Naive B cell (primary cell): ENCODE results near the gene CBS. TPM values are rescaled to one million over a fixed set of nuclear protein-coding genes. Genes with fewer than 3 reads are reported as not detected.
"Not testable (repeated sequence)": the region's sequence is repeated elsewhere in the genome, so short reads cannot be mapped to it uniquely, and the experiment has no call there.

ENCODE experiments used
- ATAC-seq, 2 donors: fragments of 150-1000 bp; cut with Tn5 transposase; 2 replicates each; pipeline ENCODE4 v1.10.0; 2021; ENCODE audit warnings: low read depth in 2 of 2, mild to moderate bottlenecking in 2 of 2, moderate library complexity in 2 of 2
- DNase-seq: peaks from one replicate; pipeline ENCODE4 v3.0.0; 2022
- H3K27ac Mint-ChIP-seq, 6 donors: one replicate each; pipeline ENCODE4 v1.8.0; 2020 to 2022; ENCODE audit warnings: mild to moderate bottlenecking in 6 of 6, mixed read lengths in 6 of 6, moderate library complexity in 5 of 6, inconsistent platforms in 2 of 6
- H3K27me3 Mint-ChIP-seq, 3 donors: one replicate each; pipeline ENCODE4 v1.8.0; 2021 to 2022; ENCODE audit warnings: mixed read lengths in 3 of 3, mild to moderate bottlenecking in 1 of 3
- H3K36me3 Mint-ChIP-seq, 2 donors: one replicate each; pipeline ENCODE4 v1.8.0; 2020 to 2022; ENCODE audit warnings: mixed read lengths in 2 of 2, inconsistent platforms in 1 of 2, mild to moderate bottlenecking in 1 of 2
- H3K4me1 Mint-ChIP-seq, 3 donors: one replicate each; pipeline ENCODE4 v1.8.0; 2020 to 2022; ENCODE audit warnings: mixed read lengths in 3 of 3, inconsistent platforms in 1 of 3, mild to moderate bottlenecking in 1 of 3, moderate library complexity in 1 of 3
- H3K4me3 Mint-ChIP-seq, 8 donors: one replicate each; pipeline ENCODE4 v1.8.0; 2020 to 2022; ENCODE audit warnings: mild to moderate bottlenecking in 8 of 8, mixed read lengths in 8 of 8, moderate library complexity in 8 of 8, inconsistent platforms in 2 of 8
- H3K9me3 Mint-ChIP-seq, 7 donors: one replicate each; pipeline ENCODE4 v1.8.0; 2020 to 2022; ENCODE audit warnings: mixed read lengths in 7 of 7, mild to moderate bottlenecking in 5 of 7, inconsistent platforms in 2 of 7, moderate library complexity in 1 of 7
- polyA plus RNA-seq, 6 donors: library from polyadenylated mRNA; unstranded; fragments of 300-500 nt; fragmentation: Illumina TruSeq; gene quantifications; one replicate each; pipeline ENCODE4 v1.2.3, GENCODE V29; 2021; ENCODE audit warnings: low read depth in 6 of 6

The CBS gene
- polyA plus RNA-seq, 6 donors from 2014 or later: 0.17 TPM; not detected in 5

DNA sequence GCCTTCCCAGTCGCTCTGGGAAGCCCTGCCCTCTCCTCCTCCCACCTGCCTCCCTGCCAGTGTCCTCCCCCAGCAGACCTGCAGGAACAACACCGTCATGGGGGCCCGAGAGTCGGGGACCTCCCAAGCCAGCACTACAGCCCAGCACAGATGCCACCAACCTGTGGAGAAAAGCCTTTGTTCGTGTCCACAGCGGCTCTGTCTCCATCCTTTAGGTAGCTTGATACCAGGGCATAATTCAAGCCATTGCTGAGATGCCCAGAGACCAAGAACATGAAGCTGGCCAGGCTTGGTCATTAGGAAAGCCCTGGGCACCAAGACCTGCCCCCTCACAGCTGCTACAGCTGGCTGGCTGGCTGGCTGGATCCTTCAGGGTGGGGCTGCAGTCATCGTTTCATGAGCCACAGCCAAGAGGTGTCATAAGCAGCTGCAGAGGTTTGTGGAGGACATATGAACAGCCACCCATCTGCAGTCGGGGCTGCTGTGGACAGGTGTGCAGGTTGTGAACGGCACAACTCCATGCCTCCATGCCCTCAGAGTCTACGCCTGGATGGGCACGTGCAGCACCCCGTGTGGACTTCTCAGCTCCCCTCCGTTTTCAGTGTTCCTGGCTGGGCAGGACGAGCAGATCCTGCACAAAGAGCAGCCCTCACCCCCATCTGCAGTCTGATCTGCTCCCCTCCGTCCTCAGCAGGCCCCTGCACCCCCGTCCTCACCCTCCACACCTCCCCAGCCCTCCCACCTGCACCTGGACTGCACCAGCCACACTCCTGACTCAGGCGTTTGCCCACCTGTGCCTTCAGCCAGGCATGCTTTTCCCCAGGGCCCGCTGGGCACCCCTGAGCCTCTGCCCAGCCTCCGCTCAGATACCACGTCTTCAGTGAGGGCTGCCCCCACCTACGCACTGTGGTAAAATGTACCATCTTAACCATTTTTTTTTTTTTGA, 29.5 kb downstream of the CBS start:
- peak; percentile 60 to 73 for ATAC-seq
- H3K27me3 Mint-ChIP-seq, DNase-seq, H3K36me3 Mint-ChIP-seq, H3K9me3 Mint-ChIP-seq: not testable (repeated sequence)
- Mint-ChIP-seq H3K4me1 (peaks cover 3 to 18% (median 6%) of the 10 kb centered on the region in 3 donors), H3K27ac (peak overlapping the region in 1 of 6 donors; percentile 54), H3K4me3 (peak overlapping the region in 3 of 8 donors; percentile 22 to 80 (median 80))

DNA sequence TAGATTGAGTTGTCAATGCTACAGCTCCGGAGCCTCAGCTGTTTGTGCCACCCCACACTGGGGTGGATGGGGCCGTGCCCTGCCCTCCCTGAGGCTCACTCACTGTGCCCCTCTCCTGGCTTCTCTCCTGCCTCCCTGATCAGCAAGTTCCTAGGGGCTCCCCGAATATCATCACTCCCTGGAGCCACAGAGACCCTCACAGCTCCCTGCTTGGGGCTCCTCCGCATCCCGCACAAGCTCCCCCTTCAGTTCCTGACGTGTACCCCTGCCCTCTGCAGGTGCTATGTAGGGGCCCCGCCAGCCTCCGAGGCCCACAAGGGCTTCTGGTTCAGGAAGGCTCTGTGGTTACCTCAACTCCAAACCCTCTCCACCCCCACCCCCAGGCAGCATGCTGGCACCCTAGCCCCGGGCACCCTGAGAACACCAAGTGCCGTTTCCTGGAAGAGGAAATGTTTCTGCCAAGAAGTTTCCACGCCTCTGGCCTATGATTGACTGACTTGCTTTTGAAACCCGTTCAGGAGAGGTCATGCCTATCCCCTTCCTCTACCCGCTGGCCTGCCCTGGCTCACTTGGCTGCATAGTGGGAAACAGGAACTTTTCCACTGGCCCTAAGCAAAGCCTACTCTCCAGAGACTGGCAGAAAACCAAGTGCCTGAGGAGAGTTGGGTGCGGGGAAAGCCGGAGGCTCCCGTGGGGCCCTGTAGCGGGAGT, 30.3 kb downstream of the CBS start:
- not testable (repeated sequence) for H3K27me3 Mint-ChIP-seq, H3K9me3 Mint-ChIP-seq, DNase-seq, H3K36me3 Mint-ChIP-seq
- H3K27ac Mint-ChIP-seq: peak overlapping the region in 2 of 6 donors; percentile 69 to 83
- ATAC-seq: peak; percentile 19 to 36
- H3K4me3 Mint-ChIP-seq: peak overlapping the region in 2 of 8 donors; percentile 51 to 77
- peaks cover 3 to 18% (median 6%) of the 10 kb centered on the region in 3 donors for H3K4me1 Mint-ChIP-seq

DNA sequence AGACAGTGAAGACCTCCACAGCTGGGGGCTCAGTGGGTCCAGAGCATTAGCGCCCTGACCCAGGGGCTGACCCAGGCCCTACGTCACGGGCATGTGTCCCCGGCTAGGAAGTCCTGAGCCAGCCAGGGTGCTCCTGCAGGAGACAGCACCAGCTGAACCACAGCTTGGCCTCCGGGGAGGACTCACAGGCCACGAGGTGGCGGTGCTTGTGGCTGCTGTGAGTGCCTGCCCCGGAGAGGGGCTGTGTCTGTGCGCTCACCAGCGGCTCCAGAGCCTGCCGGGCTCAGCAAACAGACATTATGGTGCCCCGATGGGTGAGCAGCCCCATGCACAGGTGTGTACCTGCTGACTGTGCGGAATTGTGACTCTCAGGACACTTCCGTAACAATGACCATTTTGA, 31.1 kb downstream of the CBS start:
- DNase-seq, H3K27ac Mint-ChIP-seq, H3K27me3 Mint-ChIP-seq, H3K9me3 Mint-ChIP-seq, H3K36me3 Mint-ChIP-seq, ATAC-seq, H3K4me3 Mint-ChIP-seq: not testable (repeated sequence)
- H3K4me1 Mint-ChIP-seq: peaks cover 3 to 18% (median 6%) of the 10 kb centered on the region in 3 donors

DNA sequence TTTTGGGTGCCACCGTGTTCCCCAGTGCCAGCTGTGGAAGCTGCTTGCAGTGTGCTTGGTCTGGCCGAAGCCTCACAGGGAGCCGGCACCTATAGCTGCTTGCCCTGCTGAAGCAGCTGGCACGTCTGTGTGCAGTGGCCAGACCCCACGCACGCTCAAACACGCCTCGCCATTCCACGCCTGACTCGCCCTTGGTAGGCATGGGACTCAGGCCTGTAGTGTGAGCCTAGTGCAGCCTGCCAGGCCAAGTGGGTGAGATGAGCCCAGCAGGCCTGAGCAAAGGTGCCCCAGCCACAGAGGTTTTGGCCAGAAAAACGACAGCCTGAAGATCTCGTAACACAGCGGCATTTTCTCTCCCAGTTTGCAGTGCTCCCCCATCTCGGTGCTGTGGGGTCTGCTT, 32.3 kb downstream of the CBS start:
- not testable (repeated sequence) for ATAC-seq, H3K27me3 Mint-ChIP-seq, H3K36me3 Mint-ChIP-seq, H3K27ac Mint-ChIP-seq, DNase-seq, H3K9me3 Mint-ChIP-seq
- peaks cover 3 to 18% (median 6%) of the 10 kb centered on the region in 3 donors for H3K4me1 Mint-ChIP-seq
- peak overlapping the region in 2 of 8 donors; percentile 12 to 47 for H3K4me3 Mint-ChIP-seq

- not testable (repeated sequence) for H3K9me3 Mint-ChIP-seq, H3K4me3 Mint-ChIP-seq, ATAC-seq, H3K27ac Mint-ChIP-seq, DNase-seq, H3K27me3 Mint-ChIP-seq, H3K36me3 Mint-ChIP-seq
- peaks cover 3 to 18% (median 6%) of the 10 kb centered on the region in 3 donors for H3K4me1 Mint-ChIP-seq
These were observed 33.5 kb downstream of the CBS start for GRCh38 chr21:43042169-43042568.

DNA sequence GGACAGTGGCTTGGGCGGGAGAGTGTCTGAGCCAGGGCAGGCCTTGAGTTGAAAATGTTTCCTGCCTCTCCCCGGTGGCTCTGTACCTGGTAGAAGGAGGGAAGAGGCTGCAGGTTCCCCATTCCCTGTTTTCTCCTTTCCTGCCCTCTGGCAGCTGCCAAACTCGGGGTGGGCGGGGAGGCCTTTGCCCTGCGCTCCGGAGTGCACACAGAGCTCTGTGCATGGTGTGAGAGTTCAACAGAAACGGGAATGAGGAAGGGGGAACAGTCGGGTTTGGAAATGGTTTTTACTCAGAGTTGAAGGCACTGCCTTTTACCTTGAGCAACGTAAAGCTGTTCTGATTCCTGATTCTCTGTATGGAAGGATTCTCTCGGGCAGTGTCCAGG, 37.0 kb downstream of the CBS start:
- not testable (repeated sequence) for DNase-seq, H3K27me3 Mint-ChIP-seq, H3K4me3 Mint-ChIP-seq, H3K27ac Mint-ChIP-seq, H3K4me1 Mint-ChIP-seq, H3K36me3 Mint-ChIP-seq, H3K9me3 Mint-ChIP-seq, ATAC-seq

DNA sequence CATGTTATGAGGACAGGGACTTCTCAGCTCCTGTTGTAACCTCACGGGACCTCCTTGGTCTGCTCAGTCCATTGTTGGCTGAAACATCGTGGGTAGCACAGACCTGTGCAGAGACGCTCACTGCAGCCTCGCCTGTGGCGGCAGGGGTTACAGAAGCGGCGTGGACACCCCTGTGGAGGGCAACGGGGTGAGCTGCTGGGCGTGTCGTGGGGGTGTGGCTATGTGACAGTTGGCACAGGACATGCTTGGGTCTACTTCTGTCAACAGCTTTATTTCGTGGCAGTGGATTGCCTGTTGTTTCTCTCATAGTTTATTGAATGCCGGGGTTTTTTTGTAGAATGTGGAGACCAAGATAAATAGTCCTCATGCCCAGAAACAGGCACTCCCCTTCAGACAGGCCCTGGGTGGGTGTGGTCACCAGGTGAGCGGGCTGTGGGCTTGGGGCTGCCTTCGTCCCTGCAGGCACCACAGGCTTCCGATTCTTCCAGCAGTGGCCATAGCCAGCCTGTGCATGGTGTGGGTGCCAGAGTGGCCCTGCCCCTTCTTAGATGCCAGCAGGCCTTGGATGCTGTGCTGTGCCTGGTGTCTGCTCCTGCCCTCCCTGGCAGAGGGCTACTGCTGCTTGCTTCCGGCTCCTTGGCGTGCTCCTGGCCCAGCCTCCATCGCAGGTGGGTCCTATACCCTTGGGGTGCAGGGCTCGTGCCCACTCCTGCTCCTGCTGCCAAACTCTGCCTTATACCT, 37.5 kb downstream of the CBS start:
- not testable (repeated sequence) for H3K4me1 Mint-ChIP-seq, DNase-seq, H3K36me3 Mint-ChIP-seq, ATAC-seq, H3K9me3 Mint-ChIP-seq, H3K27ac Mint-ChIP-seq, H3K4me3 Mint-ChIP-seq, H3K27me3 Mint-ChIP-seq

DNA sequence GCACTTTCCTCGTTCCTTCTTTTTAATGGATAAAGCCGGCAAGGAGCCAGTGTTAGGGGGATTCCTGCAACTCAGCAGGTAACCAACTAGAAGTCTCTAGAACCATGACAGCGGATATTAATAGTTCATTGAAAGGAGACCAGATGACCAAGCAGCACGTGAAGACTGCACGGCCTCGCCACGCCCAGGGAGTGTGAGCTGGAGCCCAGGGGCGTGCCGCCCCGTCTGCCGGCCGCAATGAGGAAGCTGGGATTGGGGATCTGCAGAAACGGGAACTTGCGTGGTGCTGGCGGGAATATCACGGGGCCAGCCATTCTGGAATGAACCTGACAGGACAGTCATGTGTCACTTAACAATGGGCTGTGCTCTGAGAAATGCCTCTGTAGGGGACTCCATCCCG, 38.7 kb downstream of the CBS start:
- not testable (repeated sequence) for H3K36me3 Mint-ChIP-seq, ATAC-seq, H3K27ac Mint-ChIP-seq, DNase-seq, H3K4me3 Mint-ChIP-seq, H3K4me1 Mint-ChIP-seq, H3K9me3 Mint-ChIP-seq, H3K27me3 Mint-ChIP-seq

- DNase-seq: no peak
- no peaks in the 10 kb centered on the region for H3K4me1 Mint-ChIP-seq
- ATAC-seq: no peak
These were observed 40.8 kb downstream of the CBS start for GRCh38 chr21:43034826-43035225.

GRCh38 chr21:43034101-43034500, 41.5 kb downstream of the CBS start:
- no peak for DNase-seq
- H3K4me3 Mint-ChIP-seq: no peak overlapping the region
- H3K9me3 Mint-ChIP-seq: no peaks in the 10 kb centered on the region
- H3K4me1 Mint-ChIP-seq: no peaks in the 10 kb centered on the region
- peaks cover 4 to 26% of the 10 kb centered on the region in 2 donors for H3K36me3 Mint-ChIP-seq
- no peak for ATAC-seq
- no peaks in the 10 kb centered on the region for H3K27me3 Mint-ChIP-seq
- peak overlapping the region in 2 of 6 donors; percentile 7 to 38 for H3K27ac Mint-ChIP-seq

More at GRCh38 chr21:43034826-43035225, 40.8 kb downstream of the CBS start:
- no peak overlapping the region for H3K27ac Mint-ChIP-seq
- H3K9me3 Mint-ChIP-seq: no peaks in the 10 kb centered on the region
- no peak overlapping the region for H3K4me3 Mint-ChIP-seq
- H3K27me3 Mint-ChIP-seq: no peaks in the 10 kb centered on the region
- peaks cover 0 to 20% of the 10 kb centered on the region in 2 donors for H3K36me3 Mint-ChIP-seq

DNA sequence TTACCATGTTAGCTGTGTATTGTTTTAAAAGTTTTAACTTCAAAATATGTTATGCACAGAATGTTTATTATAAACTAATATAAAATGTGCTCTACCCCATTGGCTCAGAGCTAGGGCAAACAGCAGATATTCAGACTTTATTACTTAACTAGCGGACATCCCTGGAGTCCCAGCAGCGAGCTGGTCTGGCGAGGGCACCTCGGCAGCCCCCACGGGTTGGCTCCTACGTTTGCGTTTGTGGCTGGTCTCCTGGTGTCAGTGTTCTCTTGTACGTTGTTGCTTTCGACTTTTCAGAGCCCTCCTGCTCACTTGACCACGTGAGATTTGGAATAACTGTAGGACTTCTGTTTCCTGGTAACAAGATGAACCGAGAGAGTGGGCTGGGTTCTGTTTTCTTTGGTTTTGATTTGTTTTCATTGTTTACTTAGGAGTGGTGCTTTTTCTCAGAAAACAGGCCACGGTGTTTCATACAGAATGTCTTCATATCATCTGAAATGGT, 44.5 kb downstream of the CBS start:
- Mint-ChIP-seq H3K4me1 (no peaks in the 10 kb centered on the region), H3K27ac (peak overlapping the region in 1 of 6 donors; percentile 28), H3K27me3 (no peaks in the 10 kb centered on the region), H3K9me3 (no peaks in the 10 kb centered on the region), H3K36me3 (peaks cover 9 to 34% of the 10 kb centered on the region in 2 donors), H3K4me3 (no peak overlapping the region)
- ATAC-seq (no peak), DNase-seq (no peak)

DNA sequence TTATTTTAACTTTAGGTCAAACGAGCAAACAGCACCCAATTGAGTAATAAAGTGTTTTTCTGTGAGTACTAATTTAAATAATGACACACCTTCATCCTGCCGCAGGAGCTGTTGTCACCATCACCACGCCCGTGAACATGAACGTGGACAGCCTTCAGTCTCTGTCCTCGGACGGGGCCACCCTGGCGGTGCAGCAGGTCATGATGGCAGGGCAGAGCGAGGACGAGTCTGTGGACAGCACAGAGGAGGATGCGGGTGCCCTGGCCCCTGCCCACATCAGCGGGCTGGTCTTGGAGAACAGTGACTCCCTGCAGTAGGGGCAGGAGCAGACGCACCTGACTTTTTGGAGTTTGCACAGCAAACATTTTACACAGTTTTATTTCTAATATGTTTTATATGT, 45.9 kb downstream of the CBS start:
- Mint-ChIP-seq H3K4me3 (no peak overlapping the region), H3K4me1 (no peaks in the 10 kb centered on the region)

More for the DNA sequence above, 45.9 kb downstream of the CBS start:
- no peaks in the 10 kb centered on the region for H3K9me3 Mint-ChIP-seq
- DNase-seq (no peak), ATAC-seq (no peak)
- no peaks in the 10 kb centered on the region for H3K27me3 Mint-ChIP-seq
- no peak overlapping the region for H3K27ac Mint-ChIP-seq
- H3K36me3 Mint-ChIP-seq: peaks cover 9 to 29% of the 10 kb centered on the region in 2 donors
